Lower leg skin (tissue), 4 donors: ENCODE data around the gene FAM174A. TPM values are rescaled to one million over a fixed set of nuclear protein-coding genes. Genes with fewer than 3 reads are reported as not detected.
"Not testable (repeated sequence)": the region's sequence is repeated elsewhere in the genome, so short reads cannot be mapped to it uniquely, and the experiment has no call there.

Experiments
- DNase-seq, 2 donors: peaks; one replicate each; pipeline ENCODE4 v3.0.0-alpha.2; 2019; ENCODE audit warnings: low spot score in 2 of 2
- H3K4me3 ChIP-seq: fragments of 200-600 bp; sonication (generic); 2 replicates; pipeline ENCODE4 v1.5.1; 2017; ENCODE audit warnings: mild to moderate bottlenecking, low read depth; ENCODE audit not compliant: poor library complexity, severe bottlenecking
- CTCF ChIP-seq, 3 donors: fragments of 450-650 bp; IDR thresholded peaks; one replicate each; pipeline ENCODE4 v1.5.1; 2016; ENCODE audit warnings: antibody characterized with exemption in 3 of 3, mild to moderate bottlenecking in 3 of 3, moderate library complexity in 2 of 3
- POLR2A ChIP-seq, 2 donors: fragments of 450-650 bp; IDR thresholded peaks; one replicate each; pipeline ENCODE4 v1.6.1; 2016 to 2017; ENCODE audit warnings: antibody characterized with exemption in 2 of 2, mild to moderate bottlenecking in 1 of 2, moderate library complexity in 1 of 2
- WGBS, 2 donors: methylation state at CpG; one replicate each; pipeline ENCODE4 v1.1.5; 2018; 5-methylcytosine and 5-hydroxymethylcytosine counted together
- intact Hi-C: fragments of 100-400 bp; cut with DNase I; formaldehyde crosslinking; loops from one replicate; pipeline ENCODE4 v1.15.0; 2023; ENCODE audit warnings: low total_unique reads
- total RNA-seq, 4 donors: library from RNA; depleted of rRNA; stranded (reverse); fragments of >200 nt; gene quantifications; one replicate each; pipeline ENCODE4 v1.1.0, GENCODE V29; 2016

The FAM174A gene
- total RNA-seq, 4 donors from 2014 or later: 78.0 to 124 (median 99.5) TPM

GRCh38 chr5:100595152-100595811, 60.1 kb downstream of the FAM174A start:
- DNase-seq: peak in 1 of 2 donors; percentile 21
- intact Hi-C loops: no loop called here
- WGBS, 2 donors: 22 to 29% methylated on average over 7 of the region's 7 CpGs
- no peak overlapping the region for H3K4me3 ChIP-seq
- no peak for TF ChIP-seq POLR2A (IDR thresholded peaks at IDR 0.05)

GRCh38 chr5:100595812-100596173, 60.6 kb downstream of the FAM174A start:
- 40 to 50% methylated on average over 3 of the region's 3 CpGs for WGBS, 2 donors
- intact Hi-C loops: no loop called here
- DNase-seq: no peak
- no peak overlapping the region for H3K4me3 ChIP-seq
- no peak for TF ChIP-seq POLR2A (IDR thresholded peaks at IDR 0.05)
- no peak for TF ChIP-seq CTCF (IDR thresholded peaks at IDR 0.05)

- DNase-seq: no peak
- WGBS, 2 donors: 90 to 96% methylated on average over 1 of the region's 1 CpG
- intact Hi-C loops: no loop called here
- H3K4me3 ChIP-seq: no peak overlapping the region
- TF ChIP-seq CTCF (IDR thresholded peaks at IDR 0.05): no peak
- TF ChIP-seq POLR2A (IDR thresholded peaks at IDR 0.05): no peak
Measured at GRCh38 chr5:100598446-100598845, 63.3 kb downstream of the FAM174A start.

GRCh38 chr5:100600298-100600994, 65.3 kb downstream of the FAM174A start:
- TF ChIP-seq CTCF (IDR thresholded peaks at IDR 0.05) (no peak), POLR2A (IDR thresholded peaks at IDR 0.05) (no peak)

GRCh38 chr5:100603141-100603540, 68.0 kb downstream of the FAM174A start:
- H3K4me3 ChIP-seq: no peak overlapping the region
- TF ChIP-seq CTCF (IDR thresholded peaks at IDR 0.05): no peak
- TF ChIP-seq POLR2A (IDR thresholded peaks at IDR 0.05): no peak
- intact Hi-C loops: no loop called here
- 69 to 71% methylated on average over 2 of the region's 2 CpGs for WGBS, 2 donors
- no peak for DNase-seq

More at GRCh38 chr5:100600298-100600994, 65.3 kb downstream of the FAM174A start:
- DNase-seq: no peak
- 49 to 50% methylated on average over 5 of the region's 5 CpGs for WGBS, 2 donors
- intact Hi-C loops: no loop called here
- H3K4me3 ChIP-seq: no peak overlapping the region

GRCh38 chr5:100604021-100604420, 68.8 kb downstream of the FAM174A start:
- intact Hi-C loops, H3K4me3 ChIP-seq, DNase-seq: not testable (repeated sequence)
- WGBS, 2 donors: 87 to 93% methylated on average over 1 of the region's 1 CpG
